Fibroblast of lung (primary cell): ENCODE data around the gene SPSB1. TPM values are rescaled to one million over a fixed set of nuclear protein-coding genes. Genes with fewer than 3 reads are reported as not detected.

Experiments
- DNase-seq, 2 donors: peaks; one replicate each; pipeline versions ENCODE4 v3.0.0 to v3.0.0-alpha.2; 2010; ENCODE audit warnings: low read depth in 2 of 2
- H2AFZ ChIP-seq: 2 replicates; pipeline ENCODE4 v1.5.1; 2012; ENCODE audit warnings: low read length, control low read depth, inconsistent platforms
- H3K27ac ChIP-seq: 2 replicates; pipeline ENCODE4 v1.5.1; 2011; ENCODE audit warnings: low read length, control low read depth; ENCODE audit not compliant: insufficient read depth
- H3K27me3 ChIP-seq: 2 replicates; pipeline ENCODE4 v1.5.1; 2011; ENCODE audit warnings: mild to moderate bottlenecking, low read length; ENCODE audit not compliant: control insufficient read depth, insufficient read depth
- H3K36me3 ChIP-seq: 2 replicates; pipeline ENCODE4 v1.5.1; 2011; ENCODE audit warnings: low read length; ENCODE audit not compliant: control insufficient read depth, insufficient read depth
- H3K4me1 ChIP-seq: 2 replicates; pipeline ENCODE4 v1.5.1; 2011; ENCODE audit warnings: low read length; ENCODE audit not compliant: control insufficient read depth, insufficient read depth; ENCODE audit errors: extremely low read depth
- H3K4me2 ChIP-seq: 2 replicates; pipeline ENCODE4 v1.5.1; 2011; ENCODE audit warnings: low read length, control low read depth; ENCODE audit not compliant: insufficient read depth; ENCODE audit errors: extremely low read depth
- H3K4me3 ChIP-seq, 4 experiments: fragments of 200-600 bp in 1 of 4; sonication (generic) in 1 of 4; replicated peaks in 1 of 4; 2 replicates each; pipeline ENCODE4 v1.5.1; 2011 to 2016; ENCODE audit warnings: low read length in 4 of 4, low read depth in 3 of 4, mild to moderate bottlenecking in 3 of 4, control low read depth in 2 of 4, inconsistent platforms in 1 of 4, mixed read lengths in 1 of 4; ENCODE audit not compliant: insufficient read depth in 1 of 4; ENCODE audit errors: control extremely low read depth in 1 of 4
- H3K79me2 ChIP-seq: 2 replicates; pipeline ENCODE4 v1.5.1; 2012; ENCODE audit warnings: mild to moderate bottlenecking, low read length, inconsistent platforms; ENCODE audit not compliant: control insufficient read depth, insufficient read depth
- H3K9ac ChIP-seq: 2 replicates; pipeline ENCODE4 v1.5.1; 2011; ENCODE audit warnings: mild to moderate bottlenecking, low read length, control low read depth; ENCODE audit not compliant: insufficient read depth
- H3K9me3 ChIP-seq: 2 replicates; pipeline ENCODE4 v1.5.1; 2012; ENCODE audit warnings: low read depth, low read length; ENCODE audit not compliant: control insufficient read depth, insufficient read depth
- H4K20me1 ChIP-seq: 2 replicates; pipeline ENCODE4 v1.5.1; 2011; ENCODE audit warnings: low read length; ENCODE audit not compliant: control insufficient read depth, insufficient read depth; ENCODE audit errors: extremely low read depth
- CTCF ChIP-seq, 2 donors: IDR thresholded peaks in 1 of 2; conservative IDR thresholded peaks in 1 of 2; 1 replicate in 1 of 2; 2 replicates in 1 of 2; pipeline ENCODE4 v1.5.1; 2011 to 2012; ENCODE audit warnings: low read length in 2 of 2, control low read depth in 1 of 2, inconsistent platforms in 1 of 2, low read depth in 1 of 2, mild to moderate bottlenecking in 1 of 2
- EZH2 ChIP-seq: IDR thresholded peaks from 2 replicates; pipeline ENCODE4 v1.5.1; 2012; ENCODE audit warnings: low read length, control low read depth, mild to moderate bottlenecking; ENCODE audit errors: missing control alignments
- polyA plus RNA-seq, 2 donors: library from polyadenylated mRNA; depleted of rRNA in 1 of 2; stranded (reverse) in 1 of 2; unstranded in 1 of 2; fragments of >200 nt; gene quantifications; 2 replicates each; pipeline ENCODE4 v1.2.1, GENCODE V29; 2011 to 2012; ENCODE audit warnings: missing spikeins in 1 of 2
- total RNA-seq: library from RNA; depleted of rRNA; stranded (reverse); fragments of >200 nt; gene quantifications from 2 replicates; pipeline ENCODE4 v1.2.1, GENCODE V29; 2014

The SPSB1 gene
- total and polyA plus RNA-seq, 2 donors (not counting 1 experiment from before 2014, with no cell fraction given), result 14.3 to 20.6 TPM

GRCh38 chr1:9267827-9268581 is 24.7 kb upstream of the SPSB1 start:
- Histone ChIP-seq H3K27me3 (no peaks in the 10 kb centered on the region), H3K4me2 (no peak overlapping the region), H3K4me3 (no peak overlapping the region), H3K4me1 (no peaks in the 10 kb centered on the region), H3K36me3 (no peaks in the 10 kb centered on the region), H3K27ac (no peak overlapping the region), H2AFZ (no peak overlapping the region), H3K9me3 (no peaks in the 10 kb centered on the region), H4K20me1 (no peaks in the 10 kb centered on the region), H3K79me2 (no peaks in the 10 kb centered on the region), H3K9ac (no peak overlapping the region)
- no peak for DNase-seq
- TF ChIP-seq CTCF (conservative IDR thresholded peaks at IDR 0.05 in 1 of 2, IDR thresholded peaks at IDR 0.05 in 1 of 2; ENCODE audit: low read depth in 1 of 2, low read length in 2 of 2) (no peak), EZH2 (no peak)

GRCh38 chr1:9269078-9269501 is 23.6 kb upstream of the SPSB1 start:
- no peaks in the 10 kb centered on the region for H4K20me1 ChIP-seq
- TF ChIP-seq CTCF (conservative IDR thresholded peaks at IDR 0.05 in 1 of 2, IDR thresholded peaks at IDR 0.05 in 1 of 2; ENCODE audit: low read depth in 1 of 2, low read length in 2 of 2), result no peak
- no peak for TF ChIP-seq EZH2
- no peak overlapping the region for H3K4me2 ChIP-seq
- no peak overlapping the region for H3K4me3 ChIP-seq
- H3K9ac ChIP-seq, result no peak overlapping the region
- no peak overlapping the region for H3K27ac ChIP-seq
- H2AFZ ChIP-seq, result no peak overlapping the region
- H3K79me2 ChIP-seq, result no peaks in the 10 kb centered on the region
- no peaks in the 10 kb centered on the region for H3K9me3 ChIP-seq
- H3K36me3 ChIP-seq, result no peaks in the 10 kb centered on the region
- no peaks in the 10 kb centered on the region for H3K27me3 ChIP-seq
- no peaks in the 10 kb centered on the region for H3K4me1 ChIP-seq
- no peak for DNase-seq

GRCh38 chr1:9269721-9270120 is 23.0 kb upstream of the SPSB1 start:
- Histone ChIP-seq H3K4me1 (no peaks in the 10 kb centered on the region), H3K9ac (no peak overlapping the region), H3K4me3 (no peak overlapping the region), H3K79me2 (no peaks in the 10 kb centered on the region), H3K4me2 (no peak overlapping the region), H4K20me1 (no peaks in the 10 kb centered on the region), H3K36me3 (no peaks in the 10 kb centered on the region), H3K27ac (no peak overlapping the region), H3K9me3 (no peaks in the 10 kb centered on the region), H2AFZ (no peak overlapping the region), H3K27me3 (no peaks in the 10 kb centered on the region)
- DNase-seq, result no peak
- TF ChIP-seq EZH2, result no peak
- no peak for TF ChIP-seq CTCF (conservative IDR thresholded peaks at IDR 0.05 in 1 of 2, IDR thresholded peaks at IDR 0.05 in 1 of 2; ENCODE audit: low read depth in 1 of 2, low read length in 2 of 2)
